NOMO-1 treated with DMSO at 0.1 percent for 48 hours (cell line): ENCODE data around the gene DNAJB11.
"Not testable (repeated sequence)": the region's sequence is repeated elsewhere in the genome, so short reads cannot be mapped to it uniquely, and the experiment has no call there.

ENCODE experiments used
- DNase-seq: peaks from one replicate; lab custom pipeline; 2025; ENCODE audit not compliant: unreplicated experiment; lab: John Stamatoyannopoulos, UW

Gene DNAJB11

GRCh38 chr3:186617036-186617946 lies 46.8 kb downstream of the DNAJB11 start:
- DNase-seq, result peak; percentile 88

GRCh38 chr3:186618318-186618938 lies 47.9 kb downstream of the DNAJB11 start:
- no peak for DNase-seq

- no peak for DNase-seq
Measured at GRCh38 chr3:186619787-186620212, 49.3 kb downstream of the DNAJB11 start.

GRCh38 chr3:186620213-186621092 lies 49.9 kb downstream of the DNAJB11 start:
- DNase-seq, result no peak

- no peak for DNase-seq
Measured at GRCh38 chr3:186621894-186622650, 51.6 kb downstream of the DNAJB11 start.

- no peak for DNase-seq
Measured at GRCh38 chr3:186622651-186623310, 52.3 kb downstream of the DNAJB11 start.

- DNase-seq, result no peak
Measured at GRCh38 chr3:186624598-186624997, 54.1 kb downstream of the DNAJB11 start.

GRCh38 chr3:186625600-186626042 lies 55.1 kb downstream of the DNAJB11 start:
- no peak for DNase-seq

GRCh38 chr3:186626254-186626847 lies 55.8 kb downstream of the DNAJB11 start:
- DNase-seq, result no peak

GRCh38 chr3:186627852-186628414 lies 57.4 kb downstream of the DNAJB11 start:
- DNase-seq, result no peak

- DNase-seq, result no peak
Measured at GRCh38 chr3:186628756-186629155, 58.2 kb downstream of the DNAJB11 start.

GRCh38 chr3:186630950-186631641 lies 60.6 kb downstream of the DNAJB11 start:
- DNase-seq, result no peak

GRCh38 chr3:186633481-186633880 lies 63.0 kb downstream of the DNAJB11 start:
- DNase-seq, result no peak

- not testable (repeated sequence) for DNase-seq
Measured at GRCh38 chr3:186634207-186634606, 63.7 kb downstream of the DNAJB11 start.
